Coronary artery (tissue), 2 donors: ENCODE data around the gene DUOXA1.
A peak's percentile ranks its signal among the peaks of the same experiment; 100 is the strongest.

Source experiments
- DNase-seq: peaks from one replicate; pipeline ENCODE4 v3.0.0-alpha.2; 2017; ENCODE audit warnings: low spot score
- H3K27ac ChIP-seq, 2 donors: fragments of 200-600 bp; sonication (generic); one replicate each; pipeline ENCODE4 v1.5.1; 2016 to 2019
- H3K4me3 ChIP-seq: fragments of 200-600 bp; sonication (generic); 2 replicates; pipeline ENCODE4 v1.5.1; 2016; ENCODE audit warnings: mild to moderate bottlenecking, moderate library complexity
- TF ChIP-seq, protein P1 (sequence below): fragments of 200-600 bp; sonication (generic); IDR thresholded peaks from one replicate; pipeline ENCODE4 v1.5.1; 2019; ENCODE audit warnings: antibody characterized with exemption

DUOXA1 gene

DNA sequence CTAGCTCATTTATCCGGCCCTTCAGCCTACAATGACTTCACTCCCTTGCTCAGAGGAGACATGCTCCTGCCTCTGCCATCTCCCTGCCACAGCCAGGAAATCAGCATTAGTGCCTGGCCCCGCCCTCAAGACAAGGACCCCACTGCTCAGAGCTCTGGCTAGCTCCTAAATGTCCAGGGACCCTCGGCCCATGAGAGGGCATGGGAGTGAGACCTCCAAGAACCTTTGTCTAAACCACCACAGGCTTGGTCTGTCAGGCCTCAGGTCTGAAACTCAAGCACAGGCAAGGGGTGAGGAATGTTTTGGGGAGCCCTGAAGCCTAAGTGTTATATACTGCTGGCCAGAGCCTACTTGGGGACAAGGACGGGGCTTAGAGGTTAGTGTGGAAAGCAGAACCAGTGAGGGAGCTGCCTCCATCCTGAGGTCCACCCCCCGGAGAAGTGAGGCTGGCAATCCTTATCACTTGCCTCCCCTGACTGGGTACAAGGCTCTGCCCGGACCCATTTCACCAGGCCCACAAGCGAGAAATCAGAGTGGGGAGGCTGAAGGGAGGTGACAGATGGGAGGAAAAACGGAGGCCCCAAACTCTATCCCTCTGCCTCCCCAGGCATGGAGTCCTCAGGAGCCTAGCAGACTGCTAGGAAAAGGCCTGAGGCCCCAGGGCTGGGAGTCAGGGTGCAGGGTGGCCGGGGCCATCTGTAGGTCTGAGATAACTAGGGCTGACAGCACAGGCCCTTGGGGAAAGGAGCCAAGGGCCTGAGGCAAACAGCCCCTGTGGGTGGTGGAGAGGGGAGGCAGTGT is 39.3 kb upstream of the DUOXA1 start:
- Histone ChIP-seq H3K4me3 (no peak overlapping the region), H3K27ac (peak overlapping the region in 1 of 2 donors; percentile 99)
- DNase-seq = peak; percentile 70
- TF ChIP-seq, protein P1, sequence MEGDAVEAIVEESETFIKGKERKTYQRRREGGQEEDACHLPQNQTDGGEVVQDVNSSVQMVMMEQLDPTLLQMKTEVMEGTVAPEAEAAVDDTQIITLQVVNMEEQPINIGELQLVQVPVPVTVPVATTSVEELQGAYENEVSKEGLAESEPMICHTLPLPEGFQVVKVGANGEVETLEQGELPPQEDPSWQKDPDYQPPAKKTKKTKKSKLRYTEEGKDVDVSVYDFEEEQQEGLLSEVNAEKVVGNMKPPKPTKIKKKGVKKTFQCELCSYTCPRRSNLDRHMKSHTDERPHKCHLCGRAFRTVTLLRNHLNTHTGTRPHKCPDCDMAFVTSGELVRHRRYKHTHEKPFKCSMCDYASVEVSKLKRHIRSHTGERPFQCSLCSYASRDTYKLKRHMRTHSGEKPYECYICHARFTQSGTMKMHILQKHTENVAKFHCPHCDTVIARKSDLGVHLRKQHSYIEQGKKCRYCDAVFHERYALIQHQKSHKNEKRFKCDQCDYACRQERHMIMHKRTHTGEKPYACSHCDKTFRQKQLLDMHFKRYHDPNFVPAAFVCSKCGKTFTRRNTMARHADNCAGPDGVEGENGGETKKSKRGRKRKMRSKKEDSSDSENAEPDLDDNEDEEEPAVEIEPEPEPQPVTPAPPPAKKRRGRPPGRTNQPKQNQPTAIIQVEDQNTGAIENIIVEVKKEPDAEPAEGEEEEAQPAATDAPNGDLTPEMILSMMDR = no peak

DNA sequence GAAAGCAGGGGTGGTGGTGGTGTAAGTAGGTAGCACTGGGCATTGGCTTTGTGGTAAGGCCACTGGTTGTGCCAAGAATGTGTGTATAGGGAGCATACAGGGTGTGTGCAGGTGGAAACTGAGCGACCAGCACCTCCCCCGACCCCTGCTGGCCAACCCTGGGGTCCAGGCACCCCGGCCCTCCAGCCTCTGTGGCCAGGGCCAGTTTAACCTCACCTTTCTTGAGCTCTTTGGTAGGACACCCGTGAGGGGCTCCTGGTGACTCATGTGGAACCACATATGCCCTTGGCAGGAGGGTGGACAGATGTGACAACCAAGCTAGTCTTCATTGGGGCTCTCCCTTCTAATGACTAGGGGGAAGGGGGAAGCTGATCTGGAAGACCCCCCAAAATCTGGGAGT is 38.6 kb upstream of the DUOXA1 start:
- Histone ChIP-seq H3K4me3 (no peak overlapping the region), H3K27ac (peak overlapping the region in 1 of 2 donors; percentile 99)
- peak; percentile 71 for DNase-seq
- TF ChIP-seq, protein P1 = no peak

DNA sequence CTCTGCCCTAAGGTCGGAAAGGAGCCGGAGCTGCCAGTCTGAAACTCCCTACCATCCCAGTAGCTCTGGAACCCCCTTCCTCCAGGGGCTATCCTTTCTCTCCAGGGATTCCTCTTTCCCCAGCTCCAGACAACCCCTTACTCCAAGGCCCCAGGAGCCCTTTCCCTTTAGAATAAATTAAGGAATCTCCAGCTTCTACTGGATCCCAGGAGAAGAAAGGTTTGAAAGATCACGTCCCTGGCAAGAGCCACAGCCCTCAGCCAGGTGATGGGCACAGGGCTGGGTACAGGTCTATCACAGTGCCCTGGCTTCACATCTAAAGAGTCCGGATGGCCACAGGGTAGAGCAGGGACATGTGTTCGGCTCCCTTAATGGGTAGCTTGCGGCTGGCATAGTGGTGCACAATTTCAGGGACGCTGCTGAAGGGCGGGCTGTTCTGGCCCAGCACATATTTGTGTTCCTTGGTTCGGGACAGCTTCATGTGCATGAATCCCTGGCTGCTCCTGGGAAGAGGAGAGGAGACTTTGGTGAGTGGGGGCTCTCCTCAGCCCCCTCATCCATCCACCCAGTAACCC is 38.0 kb upstream of the DUOXA1 start:
- DNase-seq = peak; percentile 73
- Histone ChIP-seq H3K27ac (peak overlapping the region; percentile 96 to 99), H3K4me3 (peak overlapping the region; percentile 91)
- TF ChIP-seq, protein P1 = no peak

DNA sequence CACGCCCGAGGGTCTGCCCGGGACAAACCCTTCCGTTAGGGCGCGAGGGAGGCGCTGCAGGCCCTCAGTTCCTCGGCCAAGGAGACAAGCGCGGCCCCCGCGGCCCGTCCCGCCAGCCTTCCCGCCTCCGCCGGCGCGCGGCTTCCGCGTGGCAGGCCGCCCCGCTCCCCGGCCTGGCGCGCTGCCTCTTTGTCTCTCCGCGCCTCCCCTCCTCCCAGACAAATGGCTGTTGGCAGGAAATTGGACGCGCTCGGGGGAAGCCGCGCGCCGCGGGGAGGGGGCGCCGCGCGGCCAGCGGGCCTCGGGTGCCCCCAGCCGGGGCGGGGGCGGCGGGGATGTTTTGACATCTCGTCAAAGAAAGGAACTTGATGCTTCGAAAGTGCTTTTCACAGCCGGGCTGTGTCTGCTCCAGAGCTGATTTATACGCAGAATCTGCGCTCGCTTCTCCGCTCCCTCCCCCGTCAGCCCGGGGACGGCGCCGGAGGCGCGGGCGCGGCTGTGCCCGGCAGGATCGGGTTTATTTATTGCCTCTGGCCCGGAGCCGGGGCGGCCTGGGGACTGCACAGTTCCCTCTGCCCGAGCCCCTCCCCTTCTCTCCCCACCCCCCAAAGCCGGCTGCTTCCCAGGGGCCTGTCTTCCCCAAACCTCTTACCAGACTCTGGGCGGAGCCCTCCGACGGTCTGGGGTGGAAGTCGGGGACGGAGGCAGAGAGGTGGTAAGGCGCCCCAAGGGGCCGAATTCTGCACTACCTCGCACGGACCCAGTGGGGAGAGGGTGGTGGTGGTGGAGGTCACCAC is 37.4 kb upstream of the DUOXA1 start:
- TF ChIP-seq, protein P1 = peak; percentile 36
- Histone ChIP-seq H3K27ac (peak overlapping the region; percentile 96 to 99), H3K4me3 (peak overlapping the region; percentile 91)
- DNase-seq = peak; percentile 91

DNA sequence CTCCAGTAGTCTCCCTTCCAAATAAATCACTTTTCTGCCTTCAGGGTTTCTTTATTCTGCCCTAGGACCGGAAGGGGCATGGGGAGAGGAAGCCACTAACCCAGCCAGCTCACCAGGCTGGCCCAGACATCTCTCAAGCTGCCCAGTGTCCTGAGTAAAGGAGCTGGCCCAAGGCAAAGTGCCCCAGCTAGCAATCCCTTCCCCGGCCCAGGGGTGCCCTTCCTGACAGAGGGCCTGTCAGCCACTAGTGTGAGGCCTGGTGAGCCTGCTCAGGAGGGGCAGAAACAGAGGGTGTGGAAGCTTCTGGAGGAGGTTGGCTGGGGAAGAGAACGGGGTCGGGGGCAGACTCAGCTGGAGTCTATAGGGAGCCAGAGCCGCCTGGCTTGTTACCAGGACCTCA is 35.9 kb upstream of the DUOXA1 start:
- TF ChIP-seq, protein P1 = no peak
- Histone ChIP-seq H3K27ac (peak overlapping the region in 1 of 2 donors; percentile 99), H3K4me3 (no peak overlapping the region)
- no peak for DNase-seq

DNA sequence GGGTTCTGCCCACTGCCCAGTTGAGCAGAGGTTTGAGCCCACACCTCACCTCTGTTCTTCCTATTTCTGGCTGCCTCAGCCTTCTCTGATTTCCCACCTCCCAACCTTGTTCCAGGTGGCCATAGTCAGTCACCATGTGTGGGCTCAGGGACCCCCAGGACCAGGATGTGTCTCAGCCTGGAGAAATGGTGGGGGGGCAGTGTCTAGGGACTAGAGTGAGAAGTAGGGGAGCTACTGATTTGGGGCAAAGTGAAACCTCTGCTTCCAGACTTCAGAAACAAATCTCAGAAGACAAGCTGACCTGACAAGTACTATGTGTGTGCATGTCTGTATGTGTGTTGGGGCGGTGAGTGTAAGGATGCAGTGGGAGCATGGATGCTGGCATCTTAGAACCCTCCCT is 35.2 kb upstream of the DUOXA1 start:
- H3K4me3 ChIP-seq = no peak overlapping the region
- DNase-seq = no peak
- TF ChIP-seq, protein P1 = no peak
- H3K27ac ChIP-seq = no peak overlapping the region
